Activated B cell treated with CpG ODN at 0.5 μM for 24 hours (primary cell): ENCODE data around the gene CYP2E1. TPM values are rescaled to one million over a fixed set of nuclear protein-coding genes. Genes with fewer than 3 reads are reported as not detected.
"Not testable (repeated sequence)": the region's sequence is repeated elsewhere in the genome, so short reads cannot be mapped to it uniquely, and the experiment has no call there.

Experiments used
- ATAC-seq: fragments of 200-7000 bp; cut with Tn5 transposase; one replicate; pipeline ENCODE4 v1.10.0; 2021; ENCODE audit warnings: low read depth, mild to moderate bottlenecking, moderate library complexity
- CTCF ChIA-PET: fragments of 350-600 bp; sonication (Branson Sonifier 250); formaldehyde crosslinking; loops from one replicate; lab custom pipeline; 2021; ENCODE audit warnings: antibody characterized with exemption; lab: Charles Lee
- POLR2A ChIA-PET: fragments of 350-600 bp; sonication (Branson Sonifier 250); formaldehyde crosslinking; loops from one replicate; lab custom pipeline; 2021; ENCODE audit warnings: antibody characterized with exemption; lab: Charles Lee
- DNase-seq: peaks from one replicate; pipeline ENCODE4 v3.0.0; 2022
- H3K27ac Mint-ChIP-seq: one replicate; pipeline ENCODE4 v1.8.0; 2020; ENCODE audit warnings: mixed read lengths
- H3K27me3 Mint-ChIP-seq: one replicate; pipeline ENCODE4 v1.8.0; 2021; ENCODE audit warnings: mixed read lengths
- H3K36me3 Mint-ChIP-seq: one replicate; pipeline ENCODE4 v1.8.0; 2021; ENCODE audit warnings: low read depth, mixed read lengths
- H3K4me1 Mint-ChIP-seq: one replicate; pipeline ENCODE4 v1.8.0; 2021; ENCODE audit warnings: mixed read lengths
- H3K4me3 Mint-ChIP-seq: one replicate; pipeline ENCODE4 v1.8.0; 2020; ENCODE audit warnings: mild to moderate bottlenecking, mixed read lengths
- H3K9me3 Mint-ChIP-seq: one replicate; pipeline ENCODE4 v1.8.0; 2020; ENCODE audit warnings: mixed read lengths
- CTCF ChIP-seq: fragments of 200-600 bp; IDR thresholded peaks from one replicate; pipeline ENCODE4 v1.8.0; 2022; ENCODE audit warnings: antibody characterized with exemption, mild to moderate bottlenecking
- intact Hi-C: fragments of 100-400 bp; cut with micrococcal nuclease; formaldehyde crosslinking; loops from one replicate; pipeline ENCODE4 v1.15.1; 2024
- total RNA-seq: library from RNA; stranded (reverse); gene quantifications from 2 replicates; pipeline ENCODE4 v1.2.3, GENCODE V29; 2022

CYP2E1 gene
- total RNA-seq, 1 donor from 2014 or later: 1.1 TPM

DNA sequence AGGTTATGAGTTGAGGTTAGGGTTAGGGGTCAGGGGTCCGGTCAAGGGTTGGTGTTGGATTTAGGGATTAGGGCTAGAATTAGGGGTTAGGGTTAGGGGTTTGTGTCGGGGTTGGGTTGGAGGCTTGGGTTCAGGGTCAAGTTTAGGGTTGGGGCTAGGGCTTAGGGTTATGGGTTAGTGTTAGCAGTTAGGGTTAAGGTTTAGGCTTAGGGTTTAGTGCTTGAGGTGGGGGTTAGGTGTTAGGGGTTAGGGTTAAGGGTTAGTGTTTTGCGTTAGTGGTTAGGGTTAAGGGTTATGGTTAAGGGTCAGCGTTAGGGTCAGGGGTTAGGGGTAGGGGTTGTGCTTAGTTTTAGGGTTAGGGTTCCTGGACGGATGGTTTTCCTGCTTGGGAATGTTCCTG is 40.0 kb downstream of the CYP2E1 start:
- CTCF ChIA-PET: no interaction called here
- POLR2A ChIA-PET: no interaction called here
- Mint-ChIP-seq H3K9me3 (peaks cover 4% of the 10 kb centered on the region), H3K27ac (no peak overlapping the region), H3K4me1 (no peaks in the 10 kb centered on the region), H3K27me3 (peaks cover 9% of the 10 kb centered on the region), H3K4me3 (no peak overlapping the region), H3K36me3 (no peaks in the 10 kb centered on the region)
- intact Hi-C loops: no loop called here
- ATAC-seq (no peak), DNase-seq (no peak)
- TF ChIP-seq CTCF: no peak

DNA sequence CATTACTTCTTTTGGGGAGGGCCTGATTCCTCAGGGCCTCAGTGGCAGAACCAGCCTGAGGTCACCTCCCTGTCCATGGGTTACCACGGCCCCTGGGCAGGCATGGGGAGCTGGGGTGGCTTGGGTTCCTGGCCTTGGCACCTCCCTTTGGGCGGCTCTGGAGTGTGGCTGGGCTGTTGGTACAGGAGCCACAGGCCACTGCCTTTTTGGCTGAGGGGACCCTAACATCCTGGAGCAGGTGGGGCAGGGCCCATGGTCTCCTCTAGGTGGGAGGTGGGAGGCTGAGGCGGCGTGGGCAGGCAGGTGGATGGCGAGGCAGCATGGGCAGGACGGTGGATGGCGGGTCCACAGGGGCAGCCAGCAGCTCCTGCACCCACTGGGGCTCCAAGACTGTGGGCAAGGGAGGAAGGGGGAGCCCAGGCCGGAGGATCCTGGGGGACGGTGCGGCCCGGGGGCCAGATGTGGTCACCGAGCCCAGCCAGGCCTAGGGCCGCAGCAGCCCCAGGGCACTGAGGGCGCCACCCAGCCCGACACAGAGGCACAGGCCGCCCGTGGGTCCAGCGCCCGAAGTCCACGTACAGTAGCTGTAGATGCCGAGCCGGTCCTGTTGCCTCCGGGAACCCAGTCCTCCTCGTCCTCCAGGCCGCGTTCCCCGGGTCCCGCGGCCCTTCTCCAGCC is 40.6 kb downstream of the CYP2E1 start:
- no peak for TF ChIP-seq CTCF
- Mint-ChIP-seq H3K27me3 (peaks cover 7% of the 10 kb centered on the region), H3K9me3 (peaks cover 4% of the 10 kb centered on the region), H3K36me3 (no peaks in the 10 kb centered on the region), H3K27ac (no peak overlapping the region), H3K4me1 (no peaks in the 10 kb centered on the region), H3K4me3 (no peak overlapping the region)
- ChIA-PET CTCF (no interaction called here), POLR2A (no interaction called here)
- DNase-seq (no peak), ATAC-seq (no peak)
- intact Hi-C loops: no loop called here

DNA sequence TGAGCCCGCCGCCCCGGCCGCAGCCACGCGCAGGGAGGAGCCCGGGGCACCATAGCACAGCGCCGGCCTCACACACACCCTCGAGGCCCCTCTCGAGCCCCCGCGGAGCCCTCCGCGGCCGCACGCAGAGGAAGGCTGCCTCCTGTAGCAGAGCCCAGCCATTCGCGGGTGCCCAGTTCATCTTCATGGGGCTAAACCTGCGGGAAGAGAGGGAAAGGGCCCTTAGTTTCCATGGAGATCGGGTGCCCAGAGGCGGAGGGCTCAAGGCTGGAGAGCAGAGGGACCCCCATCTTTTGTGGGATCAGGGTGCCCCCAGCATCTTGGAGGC is 41.1 kb downstream of the CYP2E1 start:
- Mint-ChIP-seq H3K36me3 (no peaks in the 10 kb centered on the region), H3K4me3 (no peak overlapping the region), H3K4me1 (no peaks in the 10 kb centered on the region), H3K27ac (no peak overlapping the region), H3K9me3 (peaks cover 7% of the 10 kb centered on the region), H3K27me3 (peaks cover 7% of the 10 kb centered on the region)
- DNase-seq: no peak
- ChIA-PET POLR2A (no interaction called here), CTCF (no interaction called here)
- TF ChIP-seq CTCF: no peak
- intact Hi-C loops: no loop called here
- no peak for ATAC-seq

- DNase-seq, POLR2A ChIA-PET, H3K36me3 Mint-ChIP-seq, H3K27ac Mint-ChIP-seq, CTCF ChIA-PET, H3K4me3 Mint-ChIP-seq, H3K4me1 Mint-ChIP-seq, H3K27me3 Mint-ChIP-seq, intact Hi-C loops: not testable (repeated sequence)
- ATAC-seq: peak; percentile 40
- peaks cover 13% of the 10 kb centered on the region for H3K9me3 Mint-ChIP-seq
Observed at GRCh38 chr10:133568831-133569527, 41.8 kb downstream of the CYP2E1 start.

GRCh38 chr10:133569801-133570200 is 42.6 kb downstream of the CYP2E1 start:
- H3K27ac Mint-ChIP-seq, CTCF ChIA-PET, DNase-seq, H3K4me1 Mint-ChIP-seq, ATAC-seq, H3K36me3 Mint-ChIP-seq, H3K4me3 Mint-ChIP-seq, POLR2A ChIA-PET, H3K27me3 Mint-ChIP-seq, intact Hi-C loops: not testable (repeated sequence)
- H3K9me3 Mint-ChIP-seq: peaks cover 16% of the 10 kb centered on the region

DNA sequence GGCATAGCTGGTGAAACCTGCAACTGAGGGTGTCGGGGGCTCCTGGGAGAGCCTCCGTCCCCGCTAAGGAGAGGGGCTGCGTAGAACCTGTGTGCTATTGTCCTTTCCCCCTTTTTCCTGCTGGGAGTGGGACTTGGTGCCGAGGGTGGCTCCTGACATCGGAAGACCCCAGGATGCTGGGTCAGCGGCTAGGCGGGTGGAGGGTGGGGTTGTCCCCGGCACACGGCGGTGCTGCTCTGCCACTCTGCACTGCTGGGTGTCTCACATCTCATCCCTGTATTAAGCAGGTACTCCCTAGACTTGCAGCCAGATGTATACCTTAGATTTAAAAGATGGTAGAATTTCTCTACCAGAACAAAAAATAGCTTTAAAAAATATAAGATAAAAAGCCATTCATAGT is 44.9 kb downstream of the CYP2E1 start:
- H3K36me3 Mint-ChIP-seq, CTCF ChIA-PET: not testable (repeated sequence)

DNA sequence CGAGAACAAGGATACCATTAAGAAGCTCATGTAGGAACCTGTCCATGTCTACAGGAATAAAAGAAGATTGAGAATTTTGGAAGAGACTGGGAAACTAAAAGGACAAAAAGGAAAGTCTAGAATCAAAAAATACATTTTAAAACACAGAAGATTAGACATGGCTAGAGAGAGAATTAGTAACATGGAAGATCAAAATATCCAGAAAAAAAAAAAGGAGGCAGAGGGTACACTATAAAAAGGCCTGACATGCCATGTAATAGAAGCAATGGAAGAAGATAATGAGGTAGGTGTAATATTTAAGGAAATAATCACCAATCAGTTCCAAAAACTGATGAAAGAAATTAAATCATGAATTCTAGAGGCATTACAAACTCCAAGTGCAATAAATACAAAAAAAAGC is 46.3 kb downstream of the CYP2E1 start:
- DNase-seq, H3K36me3 Mint-ChIP-seq, H3K4me1 Mint-ChIP-seq, H3K27me3 Mint-ChIP-seq, intact Hi-C loops, ATAC-seq, POLR2A ChIA-PET, H3K4me3 Mint-ChIP-seq, H3K27ac Mint-ChIP-seq: not testable (repeated sequence)
- peaks cover 13% of the 10 kb centered on the region for H3K9me3 Mint-ChIP-seq
- CTCF ChIA-PET: interaction anchor here (1.0 kb wide), 1 partner anchor 244 kb away, joined by 3 read pairs; no protein-coding TSS in a partner anchor

More for the DNA sequence above, 44.9 kb downstream of the CYP2E1 start:
- H3K4me1 Mint-ChIP-seq, H3K4me3 Mint-ChIP-seq, H3K27me3 Mint-ChIP-seq, intact Hi-C loops, DNase-seq, ATAC-seq, H3K27ac Mint-ChIP-seq, POLR2A ChIA-PET: not testable (repeated sequence)
- H3K9me3 Mint-ChIP-seq: peaks cover 16% of the 10 kb centered on the region

DNA sequence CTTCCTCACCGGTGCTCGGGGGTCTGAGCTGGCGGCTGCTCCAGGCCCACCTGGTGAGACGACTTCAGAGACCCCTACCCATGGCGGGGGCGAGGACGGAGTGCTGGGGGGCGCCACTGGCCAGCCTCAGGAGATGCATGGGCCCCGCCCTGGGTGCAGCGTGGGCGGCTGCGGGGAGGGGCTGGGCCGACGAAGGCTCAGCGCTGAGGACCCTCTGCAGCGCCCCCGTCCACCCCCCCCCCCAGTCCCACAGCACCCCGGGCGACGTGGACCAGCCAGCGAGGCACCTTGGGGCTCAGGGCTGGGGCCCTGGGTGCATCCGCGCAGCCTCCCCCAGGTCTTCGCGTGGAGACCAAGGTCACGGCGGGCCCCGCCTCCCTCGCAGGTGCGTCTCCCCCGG is 49.9 kb downstream of the CYP2E1 start:
- H3K4me1 Mint-ChIP-seq, ATAC-seq, H3K36me3 Mint-ChIP-seq, H3K4me3 Mint-ChIP-seq, H3K27ac Mint-ChIP-seq, CTCF ChIA-PET, DNase-seq, H3K27me3 Mint-ChIP-seq, POLR2A ChIA-PET, intact Hi-C loops: not testable (repeated sequence)
- peaks cover 16% of the 10 kb centered on the region for H3K9me3 Mint-ChIP-seq
